HG02759 (cell line): ENCODE measurements around the gene ITPR1.

Experiments
- ATAC-seq: cut with Tn5 transposase; IDR thresholded peaks from one replicate; pipeline ENCODE4 v1.9.1; 2021; ENCODE audit warnings: mild to moderate bottlenecking, moderate library complexity; ENCODE audit not compliant: unreplicated experiment

The ITPR1 gene

DNA sequence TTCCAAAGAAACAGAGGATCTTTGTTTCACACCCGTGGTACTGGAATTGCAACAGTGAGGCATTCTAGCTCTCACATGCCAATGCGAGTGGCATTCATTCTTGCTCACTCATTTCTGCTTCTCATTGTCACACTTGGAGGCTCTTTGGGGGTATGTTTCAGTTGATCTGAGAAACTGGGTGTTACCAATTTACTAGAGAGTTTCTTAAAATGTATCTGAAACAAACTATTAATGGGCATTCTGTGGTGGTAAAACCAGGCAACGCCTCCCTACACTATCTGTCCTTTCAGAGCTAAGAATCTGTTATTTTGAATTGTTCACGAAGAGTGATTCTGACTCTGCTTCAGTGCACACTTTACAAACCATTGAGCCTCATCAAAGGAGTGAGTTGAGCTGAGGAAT is 345.5 kb downstream of the ITPR1 start:
- peak; percentile 71 for ATAC-seq

DNA sequence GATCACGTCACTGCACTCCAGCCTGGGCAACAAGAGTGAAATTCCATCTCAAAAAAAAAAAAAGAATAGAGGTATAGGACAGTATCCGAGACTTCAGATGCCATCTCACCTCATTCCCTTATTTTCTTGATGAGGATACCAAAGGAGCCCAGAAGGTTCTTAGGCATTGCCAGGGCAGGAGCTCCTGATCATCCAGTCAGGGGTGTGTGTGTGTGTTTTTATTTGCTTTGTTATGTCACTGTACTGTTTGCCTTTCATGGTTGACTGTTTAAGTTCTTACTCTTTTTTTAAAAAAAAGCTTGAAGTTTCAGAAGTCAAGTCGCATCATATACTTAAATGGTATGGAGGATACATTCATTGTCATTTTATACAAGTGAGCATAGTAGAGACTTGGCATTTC is 346.1 kb downstream of the ITPR1 start:
- ATAC-seq, result no peak

DNA sequence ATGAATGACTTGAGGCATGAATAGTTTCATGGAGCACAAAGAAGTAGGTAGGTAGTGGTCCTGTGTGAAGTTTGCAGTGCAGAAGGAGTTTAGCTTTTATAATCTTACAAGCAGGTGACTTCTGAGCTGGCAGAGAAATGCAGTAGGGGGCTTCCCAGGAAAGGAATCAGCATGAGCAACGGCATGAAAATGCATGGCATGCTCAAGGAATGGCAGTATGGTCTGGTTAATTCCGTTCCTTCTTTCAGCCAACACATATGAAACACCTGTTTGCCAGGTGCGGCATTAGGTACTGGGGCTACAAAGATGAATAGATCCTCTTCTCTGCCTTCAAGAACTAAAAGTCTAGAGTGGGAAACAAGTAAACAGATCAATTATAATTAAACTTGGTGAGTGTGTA is 348.1 kb downstream of the ITPR1 start:
- ATAC-seq, result no peak

DNA sequence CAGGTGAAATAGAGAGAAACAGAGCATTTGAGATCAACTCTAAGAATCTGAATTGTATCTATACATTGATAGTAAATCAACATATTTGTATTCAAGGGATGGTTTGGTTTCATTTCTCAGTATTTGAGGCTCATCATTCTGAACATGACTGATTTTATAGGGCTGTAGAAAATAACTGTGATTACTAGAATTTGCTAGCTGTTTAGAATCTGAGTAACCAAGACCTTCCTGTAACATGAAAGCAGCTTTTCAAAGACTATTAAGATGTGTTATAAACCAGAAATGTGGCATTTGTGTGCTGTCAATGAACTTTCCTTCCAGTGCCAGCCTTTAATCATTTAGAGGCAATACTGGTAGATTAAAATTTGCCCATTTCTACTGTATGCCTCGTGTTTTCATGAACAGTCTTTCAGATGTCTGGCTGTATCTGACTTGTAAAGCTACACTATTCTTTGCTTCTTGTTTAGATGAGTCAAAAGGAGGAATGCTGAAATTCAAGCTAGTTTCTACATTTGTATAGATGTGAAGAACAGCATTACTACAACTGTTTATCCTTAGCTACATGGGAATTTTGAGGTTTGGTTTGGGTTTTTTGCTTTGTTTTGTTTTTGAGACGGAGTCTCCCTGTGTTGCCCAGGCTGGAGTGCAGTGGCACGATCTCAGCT is 348.8 kb downstream of the ITPR1 start:
- no peak for ATAC-seq

DNA sequence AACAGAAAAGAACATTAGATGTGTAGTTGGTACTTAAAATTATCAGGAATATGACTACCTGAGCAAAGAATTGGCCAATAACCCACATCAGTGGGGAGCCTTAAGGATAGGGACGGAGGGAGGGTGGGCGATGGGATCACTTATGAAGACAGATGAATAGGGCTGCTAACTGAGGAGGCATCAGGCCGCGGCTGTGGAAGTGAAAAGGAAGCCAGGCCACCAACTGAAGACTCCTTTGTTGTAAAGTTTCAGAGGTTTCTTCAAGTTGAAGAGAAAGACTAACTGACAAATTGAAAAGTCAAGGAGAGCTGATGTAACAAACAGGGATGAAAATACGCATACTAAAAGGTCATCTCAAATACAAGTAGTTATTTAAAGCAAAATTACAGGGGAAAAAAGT is 350.5 kb downstream of the ITPR1 start:
- ATAC-seq, result no peak

DNA sequence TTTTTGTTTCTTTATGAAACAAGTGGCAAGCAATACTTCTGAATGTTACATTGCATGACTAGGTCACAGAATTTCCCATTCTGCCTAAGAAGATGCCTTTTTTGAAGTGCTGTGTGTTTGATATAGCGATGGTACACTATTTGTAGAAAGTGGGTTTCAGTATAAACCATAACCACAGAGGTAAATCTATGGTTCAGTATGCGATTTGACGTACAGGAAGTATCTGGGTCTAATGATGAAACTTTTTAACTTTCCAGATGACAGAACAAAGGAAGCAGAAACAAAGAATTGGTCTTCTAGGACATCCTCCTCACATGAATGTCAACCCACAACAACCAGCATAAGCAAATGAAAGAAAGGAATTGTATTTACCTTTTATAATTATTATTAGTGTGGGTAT is 352.7 kb downstream of the ITPR1 start:
- peak; percentile 77 for ATAC-seq

DNA sequence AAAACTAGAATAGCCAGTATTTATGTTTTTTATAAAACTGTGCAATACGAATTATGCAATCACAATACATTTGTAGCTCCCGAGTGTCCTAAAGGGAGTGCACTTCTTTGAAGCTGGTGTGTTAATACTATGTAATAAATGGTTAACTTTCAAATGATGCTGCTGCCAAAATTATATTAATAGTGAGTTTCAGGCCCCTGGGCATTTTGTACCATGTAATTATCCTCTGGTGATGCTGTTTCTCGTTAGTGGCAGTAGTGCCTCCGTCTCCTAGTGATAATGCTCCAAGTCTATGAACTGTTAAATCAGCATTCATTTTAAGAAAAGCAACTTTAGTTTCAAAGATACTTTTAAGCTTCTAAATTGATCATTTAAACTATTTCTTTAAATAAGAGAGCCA is 353.4 kb downstream of the ITPR1 start:
- no peak for ATAC-seq

DNA sequence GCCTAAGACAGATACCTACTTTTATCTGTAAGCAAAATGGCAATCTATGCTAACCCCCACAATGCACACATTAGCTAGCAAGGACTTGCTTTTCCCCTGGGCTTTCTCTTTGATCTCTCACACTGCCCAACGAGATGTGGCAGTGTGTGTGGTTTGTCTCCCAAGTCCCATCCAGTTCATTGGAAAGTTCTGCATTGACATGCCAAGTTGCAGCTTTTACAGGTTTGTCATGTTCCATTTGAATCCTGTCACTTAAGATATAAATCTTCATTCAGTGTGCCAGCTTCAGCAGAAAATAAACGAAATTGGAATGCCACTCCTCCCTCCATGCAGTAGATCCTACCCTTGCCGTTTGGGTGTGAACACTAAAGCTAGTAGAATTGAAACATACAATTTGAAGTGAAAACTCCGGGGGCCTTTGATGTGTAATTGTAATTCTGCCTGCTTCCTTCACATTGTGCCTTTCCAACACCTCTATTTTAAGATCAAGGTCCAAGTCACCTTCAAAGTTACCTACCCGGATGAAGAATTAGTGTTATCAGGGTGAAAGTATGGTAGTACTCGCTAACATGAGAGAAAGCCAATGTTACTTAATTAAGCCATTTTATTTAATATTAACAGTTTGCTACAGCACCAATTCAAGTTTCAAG is 355.2 kb downstream of the ITPR1 start:
- ATAC-seq, result no peak

DNA sequence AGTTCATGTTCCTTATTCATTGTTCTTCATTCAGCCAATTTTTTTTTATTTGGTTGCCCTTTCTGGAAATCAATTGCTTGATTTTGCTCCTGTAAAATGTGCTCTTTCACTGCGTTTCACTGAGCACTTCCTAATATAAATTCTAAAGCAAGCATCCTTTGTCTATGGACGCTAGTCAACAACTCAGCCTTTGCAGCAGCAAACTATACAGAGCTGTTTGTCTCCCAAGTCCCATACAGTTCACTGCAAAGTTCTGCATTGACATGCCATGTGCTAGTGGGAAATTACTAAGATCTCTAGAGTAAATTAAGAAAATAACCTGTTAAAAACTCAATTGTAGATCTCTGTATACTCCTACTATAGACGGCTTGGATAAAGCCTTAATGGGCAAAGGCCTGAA is 356.0 kb downstream of the ITPR1 start:
- no peak for ATAC-seq

DNA sequence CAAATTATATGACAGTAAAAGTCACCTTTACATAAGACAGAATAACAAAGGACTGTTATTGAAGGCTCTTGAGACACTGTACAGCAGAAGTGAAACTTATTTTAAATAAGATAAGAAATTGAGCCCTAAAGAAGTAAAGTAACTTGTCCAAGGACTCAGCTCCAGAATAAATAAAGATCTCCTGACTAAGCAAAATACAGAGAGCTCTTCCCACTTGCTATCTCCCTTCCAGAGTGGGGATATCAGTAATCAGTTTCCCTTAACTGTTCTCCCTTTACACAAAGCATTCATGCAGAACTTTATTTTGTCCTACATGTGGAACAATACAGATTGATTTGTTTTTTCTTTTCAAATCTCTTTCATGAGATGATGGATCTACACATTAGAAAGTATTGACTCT is 356.6 kb downstream of the ITPR1 start:
- no peak for ATAC-seq

DNA sequence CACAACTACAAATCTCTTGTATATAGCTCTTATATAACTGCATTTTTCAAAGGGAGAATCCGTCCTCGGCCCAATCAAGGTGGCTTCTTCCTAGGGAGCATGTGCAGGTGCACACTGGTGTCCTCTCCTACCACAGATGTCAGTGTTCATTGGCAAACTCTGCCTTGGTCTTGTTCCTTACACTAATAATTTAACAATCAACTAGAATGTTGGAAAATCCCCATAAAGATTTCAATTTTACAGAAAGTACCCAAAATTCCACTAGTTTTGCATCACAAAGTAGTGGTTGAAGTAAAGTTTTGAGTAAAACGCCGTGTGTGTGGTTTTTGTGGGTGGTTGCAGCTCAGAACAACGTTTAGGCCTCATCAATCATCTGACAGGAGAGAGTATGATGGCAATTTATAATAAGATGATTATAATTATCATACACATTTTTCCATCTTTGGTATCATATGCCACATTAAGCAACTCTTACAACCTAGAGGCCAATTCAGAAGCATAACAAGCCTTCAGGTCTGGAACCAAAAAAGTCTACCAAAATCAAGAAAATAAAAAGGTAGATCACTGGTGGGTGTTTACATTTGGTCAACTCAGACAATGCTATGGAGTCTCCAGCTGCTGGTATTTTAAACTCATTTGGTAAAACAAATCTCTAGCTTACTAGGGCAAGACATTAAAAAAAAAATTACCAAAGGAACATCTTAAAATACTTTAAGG is 357.2 kb downstream of the ITPR1 start:
- peak; percentile 62 for ATAC-seq

DNA sequence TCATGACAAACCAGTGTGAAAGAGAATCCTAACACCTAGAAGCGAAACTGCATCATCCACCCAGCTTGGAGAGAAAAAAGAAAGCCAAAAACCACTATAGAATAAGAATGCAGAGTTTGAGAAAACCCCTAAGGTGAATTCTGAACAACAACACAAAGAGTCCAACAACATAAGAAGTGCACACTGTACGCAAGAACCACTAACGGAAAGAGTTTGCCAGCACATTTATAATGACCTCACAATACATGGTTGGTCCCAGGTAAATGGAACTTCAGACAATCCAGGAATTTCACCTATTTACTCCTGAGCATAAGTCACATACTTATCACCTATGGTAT is 357.7 kb downstream of the ITPR1 start:
- peak; percentile 50 for ATAC-seq

DNA sequence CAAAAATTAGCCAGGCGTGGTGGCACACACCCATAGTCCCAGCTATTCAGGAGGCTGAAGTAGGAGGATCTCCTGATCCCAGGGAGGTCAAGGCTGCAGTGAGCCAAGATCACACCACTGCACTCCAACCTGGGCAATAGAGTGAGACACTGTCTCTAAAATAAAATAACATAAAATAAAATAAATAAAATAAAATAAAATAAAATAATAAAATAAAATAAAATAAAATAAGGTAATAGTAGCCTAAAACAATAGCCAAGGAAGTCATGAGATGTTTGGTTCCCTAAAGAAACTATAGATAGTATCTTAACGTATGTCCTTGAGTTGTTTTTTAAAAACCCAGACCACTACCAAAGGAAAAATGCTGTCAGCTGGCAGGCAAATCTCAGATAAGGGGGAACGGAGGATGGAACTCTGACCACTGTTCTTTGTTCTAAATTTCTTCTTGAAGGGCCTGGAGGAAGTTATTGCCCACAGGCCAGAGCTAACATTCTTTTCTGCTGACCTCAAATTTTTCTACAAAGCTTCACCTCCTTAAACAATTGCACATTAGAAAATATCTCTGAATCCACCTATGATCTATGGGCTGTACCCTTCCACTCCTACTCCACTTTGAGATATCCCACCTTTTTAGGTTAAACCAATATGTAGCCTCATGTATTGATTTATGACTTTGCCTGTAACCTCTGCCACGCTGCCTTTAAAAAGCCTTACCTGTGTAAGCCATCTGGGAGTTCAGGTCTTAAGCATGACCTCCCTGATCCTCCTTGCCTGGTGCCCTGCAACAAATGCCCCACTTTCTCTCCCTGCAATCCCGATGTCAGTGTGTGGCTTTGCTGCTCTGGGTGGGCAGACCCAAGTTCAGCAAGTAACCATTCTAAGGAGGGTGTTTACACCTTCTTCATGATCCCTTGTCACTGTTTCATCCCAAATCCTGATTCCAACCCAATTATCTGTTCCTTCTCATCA is 359.9 kb downstream of the ITPR1 start:
- ATAC-seq, result no peak

DNA sequence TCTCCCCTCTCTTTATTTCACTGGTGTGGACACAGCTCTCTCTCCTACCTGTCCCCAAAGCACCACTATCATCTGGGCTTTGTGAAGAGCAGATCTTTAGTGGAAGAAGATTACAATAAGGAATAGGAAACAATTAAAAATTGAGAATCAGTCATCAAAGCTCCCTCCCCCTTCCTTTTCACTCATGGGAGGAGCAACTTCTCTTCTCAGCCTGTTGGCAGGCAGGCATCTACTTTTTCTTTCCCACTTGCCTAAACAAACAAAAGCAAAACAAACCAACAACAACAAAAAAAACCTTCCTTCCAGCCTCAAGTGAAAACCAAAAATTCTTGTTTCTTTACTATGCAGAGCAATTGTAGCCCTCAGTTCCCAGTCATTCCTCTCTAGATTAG is 360.6 kb downstream of the ITPR1 start:
- no peak for ATAC-seq

DNA sequence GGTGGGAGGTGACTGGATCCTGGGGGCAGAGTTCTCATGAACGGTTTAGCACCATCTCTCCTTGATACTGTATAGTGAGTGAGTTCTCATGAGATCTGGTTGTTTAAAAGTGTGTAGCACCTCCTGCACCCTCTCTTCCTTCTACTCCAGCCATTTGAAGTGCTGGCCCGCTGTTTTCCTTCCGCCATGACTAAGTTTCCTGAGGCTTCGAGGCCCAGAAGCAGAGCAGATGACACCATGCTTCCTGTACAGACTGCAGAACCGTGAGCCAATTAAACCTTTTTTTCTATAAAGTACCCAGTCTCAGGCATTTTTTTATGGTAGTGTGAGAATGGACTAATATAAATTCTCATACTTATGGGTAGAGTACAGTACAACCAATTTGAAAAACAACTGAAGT is 362.5 kb downstream of the ITPR1 start:
- ATAC-seq, result no peak

DNA sequence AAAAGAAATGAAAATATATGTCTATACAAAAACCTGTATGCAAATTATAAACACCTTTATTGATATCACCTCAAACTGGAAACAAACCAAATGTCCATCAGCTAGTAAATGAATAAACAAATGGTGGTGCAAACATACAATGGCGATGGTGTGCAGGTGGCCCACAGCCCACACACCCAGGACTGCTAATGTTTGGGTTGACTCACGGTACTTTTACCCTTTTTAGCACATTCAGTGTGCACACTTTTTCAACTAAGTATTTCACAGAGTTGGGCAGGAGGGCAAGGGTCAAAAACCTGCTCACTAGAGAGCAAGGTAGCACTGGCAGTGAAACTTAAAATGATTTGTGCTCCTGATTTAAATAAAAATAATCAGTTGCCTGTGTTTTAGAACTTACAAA is 363.0 kb downstream of the ITPR1 start:
- ATAC-seq, result no peak

DNA sequence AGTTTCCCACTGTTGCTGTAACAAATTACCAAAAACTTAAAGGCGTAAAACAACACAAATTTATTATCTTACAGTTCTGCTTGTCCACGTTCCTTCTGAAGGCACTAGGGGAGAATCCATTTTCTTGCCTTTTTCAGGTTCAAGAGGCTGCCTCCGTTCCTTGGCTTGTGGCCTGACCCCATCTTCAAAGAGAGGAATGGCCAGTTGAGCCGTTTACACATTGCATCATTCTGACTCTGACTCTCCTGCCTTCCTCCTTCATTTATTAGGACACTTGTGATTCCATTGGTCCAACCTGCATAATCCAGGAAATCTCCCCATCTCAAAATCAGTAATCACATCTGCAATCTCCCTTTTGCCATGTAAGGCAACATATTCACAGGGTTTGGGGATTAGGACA is 363.4 kb downstream of the ITPR1 start:
- ATAC-seq, result no peak

DNA sequence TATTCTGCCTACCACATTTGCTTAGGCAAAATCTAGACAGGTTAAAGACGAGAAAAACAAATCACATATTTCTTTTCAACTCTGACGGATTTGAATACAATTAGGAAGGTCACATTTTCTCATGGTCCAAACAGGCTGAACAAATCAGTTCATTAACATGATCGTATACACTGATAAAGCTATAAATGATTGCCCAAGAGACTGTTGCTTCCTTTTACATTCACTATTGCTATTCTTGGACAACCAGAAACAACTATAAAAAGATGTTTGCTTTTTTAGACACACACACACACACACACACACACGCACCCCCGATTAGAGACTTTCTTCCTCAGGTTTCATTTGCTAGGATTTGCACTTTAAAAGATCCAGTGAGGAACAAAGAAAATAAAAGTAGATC is 363.8 kb downstream of the ITPR1 start:
- no peak for ATAC-seq

DNA sequence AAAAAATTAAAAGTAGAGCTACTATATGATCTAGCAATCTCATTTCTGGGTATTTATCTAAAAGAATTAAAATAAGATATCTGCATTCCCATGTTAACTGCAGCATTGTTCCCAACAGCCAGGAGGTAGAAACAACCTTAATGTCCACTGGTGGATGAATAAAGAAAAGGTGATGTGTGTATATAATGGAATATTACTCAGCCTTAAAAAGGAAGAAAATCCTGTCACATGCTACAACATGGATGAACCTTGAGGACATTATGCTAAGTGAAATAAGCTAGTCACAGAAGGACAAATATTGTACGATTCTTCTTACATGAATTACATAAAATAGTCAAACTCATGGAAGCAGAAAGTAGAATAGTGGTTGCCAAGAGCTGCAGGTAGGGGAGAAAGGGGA is 366.6 kb downstream of the ITPR1 start:
- no peak for ATAC-seq

DNA sequence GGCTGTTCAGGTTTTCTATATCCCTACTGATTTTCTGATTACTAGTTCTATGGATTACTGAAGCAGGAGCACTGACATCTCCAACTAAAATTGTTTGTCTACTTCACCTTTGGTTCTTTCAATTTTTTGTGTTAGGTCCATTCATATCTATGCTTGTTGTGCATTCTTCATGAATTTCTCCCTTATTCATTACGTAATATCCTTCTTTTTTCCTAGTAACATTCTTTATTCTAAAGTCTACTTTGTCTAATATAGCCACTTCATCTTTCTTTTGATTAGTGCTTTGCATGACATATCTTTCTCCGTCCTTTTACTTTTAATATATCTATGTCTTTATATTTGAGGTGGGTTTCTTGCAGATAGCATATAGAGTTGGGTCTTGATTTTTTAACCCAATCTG is 369.8 kb downstream of the ITPR1 start:
- no peak for ATAC-seq

DNA sequence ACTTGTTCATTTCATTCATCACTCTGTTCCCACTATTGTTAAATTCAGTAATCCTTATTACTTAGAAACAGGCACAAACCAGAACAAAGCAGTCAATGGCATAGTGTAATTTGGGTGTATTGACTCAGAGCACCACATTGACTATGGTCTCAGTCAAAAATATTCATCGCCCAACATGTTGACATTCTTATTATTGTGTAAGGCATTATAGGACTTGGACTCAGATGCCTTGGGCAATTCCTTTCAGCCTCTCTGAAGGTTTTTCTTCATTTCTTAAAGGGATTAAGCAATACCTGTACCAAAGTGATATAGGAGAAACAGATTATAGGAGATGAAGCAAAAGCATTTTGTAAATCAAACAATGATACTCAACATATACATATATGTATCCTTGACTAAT is 371.4 kb downstream of the ITPR1 start:
- no peak for ATAC-seq
